ENCODE measurements around the gene CSRP1.
"Not testable (repeated sequence)": the region's sequence is repeated elsewhere in the genome, so short reads cannot be mapped to it uniquely, and the experiment has no call there.

Gene CSRP1

GRCh38 chr1:201537891-201538611 is 31.1 kb upstream of the CSRP1 start:
- DNase-seq (ENCODE audit: low read depth in 2 of 2): no peak

- no peak for DNase-seq (ENCODE audit: low read depth in 2 of 2)
These were observed 30.5 kb upstream of the CSRP1 start for GRCh38 chr1:201537467-201537866.

GRCh38 chr1:201537028-201537427 is 30.1 kb upstream of the CSRP1 start:
- no peak for DNase-seq (ENCODE audit: low read depth in 2 of 2)

GRCh38 chr1:201536558-201536957 is 29.6 kb upstream of the CSRP1 start:
- DNase-seq (ENCODE audit: low read depth in 2 of 2): no peak

GRCh38 chr1:201535919-201536245 is 29.0 kb upstream of the CSRP1 start:
- no peak for DNase-seq (ENCODE audit: low read depth in 2 of 2)

- no peak for DNase-seq (ENCODE audit: low read depth in 2 of 2)
These were observed 28.4 kb upstream of the CSRP1 start for GRCh38 chr1:201535046-201535918.

GRCh38 chr1:201533836-201534235 is 26.9 kb upstream of the CSRP1 start:
- no peak for DNase-seq (ENCODE audit: low read depth in 2 of 2)

- no peak for DNase-seq (ENCODE audit: low read depth in 2 of 2)
These were observed 24.9 kb upstream of the CSRP1 start for GRCh38 chr1:201531551-201532425.

GRCh38 chr1:201530741-201531531 is 24.0 kb upstream of the CSRP1 start:
- DNase-seq (ENCODE audit: low read depth in 2 of 2): peak in 1 of 2 donors; percentile 48

GRCh38 chr1:201528631-201529252 is 21.8 kb upstream of the CSRP1 start:
- no peak for DNase-seq (ENCODE audit: low read depth in 2 of 2)

GRCh38 chr1:201527879-201528278 is 21.0 kb upstream of the CSRP1 start:
- DNase-seq (ENCODE audit: low read depth in 2 of 2): no peak

GRCh38 chr1:201525193-201525778 is 18.4 kb upstream of the CSRP1 start:
- no peak for DNase-seq (ENCODE audit: low read depth in 2 of 2)

GRCh38 chr1:201520046-201520575 is 13.2 kb upstream of the CSRP1 start:
- not testable (repeated sequence) for DNase-seq (ENCODE audit: low read depth in 2 of 2)

- no peak for DNase-seq (ENCODE audit: low read depth in 2 of 2)
These were observed 11.1 kb upstream of the CSRP1 start for GRCh38 chr1:201518071-201518470.

GRCh38 chr1:201517631-201518030 is 10.7 kb upstream of the CSRP1 start:
- no peak for DNase-seq (ENCODE audit: low read depth in 2 of 2)

- no peak for DNase-seq (ENCODE audit: low read depth in 2 of 2)
These were observed 9.7 kb upstream of the CSRP1 start for GRCh38 chr1:201516511-201517127.

GRCh38 chr1:201515895-201516294 is 9.0 kb upstream of the CSRP1 start:
- no peak for DNase-seq (ENCODE audit: low read depth in 2 of 2)

- DNase-seq (ENCODE audit: low read depth in 2 of 2): no peak
These were observed 8.3 kb upstream of the CSRP1 start for GRCh38 chr1:201515062-201515750.

- DNase-seq (ENCODE audit: low read depth in 2 of 2): no peak
These were observed 7.5 kb upstream of the CSRP1 start for GRCh38 chr1:201514466-201514865.

Measured in stimulated activated CD4-positive, alpha-beta T cell treated with anti-CD3 and anti-CD28 coated beads, Interleukin-4, amount 100 ng/mL, for 48 hours (primary cell).